GM12891 (cell line): ENCODE results near the gene SIRPB2.

Experiments
- DNase-seq: peaks from one replicate; pipeline ENCODE4 v3.0.0; 2011; ENCODE audit warnings: low spot score; ENCODE audit not compliant: insufficient read length
- FAIRE-seq: peaks from 2 replicates; lab custom pipeline; 2011; peaks lifted over from hg19 to GRCh38; lab: Jason Lieb, UNC
- PAX5 ChIP-seq: IDR thresholded peaks from 2 replicates; pipeline ENCODE4 v1.6.1; 2011; ENCODE audit warnings: low read length, moderate library complexity, mild to moderate bottlenecking; ENCODE audit not compliant: insufficient read depth, severe bottlenecking
- POLR2A ChIP-seq: IDR thresholded peaks from 2 replicates; pipeline ENCODE4 v1.6.1; 2011; ENCODE audit warnings: low read depth, low read length, control low read depth
- POLR2AphosphoS5 ChIP-seq: IDR thresholded peaks from 2 replicates; pipeline ENCODE4 v1.6.1; 2011; ENCODE audit warnings: low read depth, low read length, control low read depth
- POU2F2 ChIP-seq: IDR thresholded peaks from 2 replicates; pipeline ENCODE4 v1.6.1; 2011; ENCODE audit warnings: low read depth, mild to moderate bottlenecking, control low read depth, low read length, moderate library complexity
- SPI1 ChIP-seq: IDR thresholded peaks from 2 replicates; pipeline ENCODE4 v1.6.1; 2011; ENCODE audit warnings: low read depth, low read length, control low read depth
- TAF1 ChIP-seq: IDR thresholded peaks from 2 replicates; pipeline ENCODE4 v1.6.1; 2011; ENCODE audit warnings: low read depth, low read length, control low read depth

Gene SIRPB2

GRCh38 chr20:1466211-1467081 is 24.8 kb downstream of the SIRPB2 start, which contains the start of gene NSFL1C:
NSFL1C (minus strand) TSS chr20:1466849; CDS start chr20:1466824, 25 bp downstream.
- DNase-seq, result peak; percentile 96
- TF ChIP-seq POLR2AphosphoS5 (peak; percentile 69), SPI1 (no peak), POLR2A (peak; percentile 76), POU2F2 (peak; percentile 29; the same call in 1 of the 2 replicates), TAF1 (peak; percentile 99), PAX5 (peak; percentile 84)
- peak; percentile 77 for FAIRE-seq

GRCh38 chr20:1465470-1466210 is 25.6 kb downstream of the SIRPB2 start:
- TF ChIP-seq POU2F2, result no peak
- TF ChIP-seq POLR2AphosphoS5, result no peak
- TF ChIP-seq POLR2A, result no peak
- TF ChIP-seq SPI1, result no peak
- TF ChIP-seq PAX5, result no peak
- no peak for TF ChIP-seq TAF1
- FAIRE-seq, result no peak
- no peak for DNase-seq

DNA sequence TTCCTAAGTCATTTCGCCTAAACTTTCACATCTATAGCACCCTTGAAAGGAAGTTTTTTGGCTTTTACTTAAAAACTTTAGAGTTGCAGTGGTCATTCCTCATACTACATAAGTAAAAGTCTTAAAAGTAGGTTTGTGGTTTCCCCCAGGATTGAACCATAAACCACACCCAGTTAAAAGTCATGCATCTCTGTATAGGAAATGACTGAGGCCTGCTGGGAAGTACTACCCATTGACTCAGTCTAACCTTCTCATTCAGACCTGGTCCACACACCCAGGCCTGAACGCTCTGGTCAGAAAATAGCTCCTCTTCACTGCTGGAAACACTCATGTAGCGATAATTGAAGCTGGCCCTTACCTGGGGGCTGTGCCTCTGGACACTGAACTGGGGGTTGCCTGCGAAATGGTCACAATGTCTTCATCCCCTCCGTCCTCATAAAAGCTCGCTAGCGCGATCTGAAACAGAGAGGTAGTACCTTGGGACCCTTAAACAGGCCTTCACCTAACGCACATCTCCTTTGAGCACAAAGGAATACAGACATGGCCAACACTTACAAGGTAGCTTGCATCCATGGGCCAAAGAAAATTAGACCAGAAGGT is 27.1 kb downstream of the SIRPB2 start:
- DNase-seq, result no peak
- no peak for FAIRE-seq
- TF ChIP-seq POLR2A, result no peak
- TF ChIP-seq POLR2AphosphoS5, result no peak
- TF ChIP-seq TAF1, result no peak
- no peak for TF ChIP-seq SPI1
- no peak for TF ChIP-seq PAX5
- no peak for TF ChIP-seq POU2F2

GRCh38 chr20:1462834-1463233 is 28.4 kb downstream of the SIRPB2 start:
- no peak for TF ChIP-seq POLR2A
- TF ChIP-seq POU2F2, result no peak
- no peak for TF ChIP-seq PAX5
- no peak for TF ChIP-seq TAF1
- peak; percentile 98 for TF ChIP-seq SPI1
- TF ChIP-seq POLR2AphosphoS5, result no peak
- DNase-seq (no peak), FAIRE-seq (peak; percentile 69)

- TF ChIP-seq POU2F2, result no peak
- FAIRE-seq (no peak), DNase-seq (no peak)
Observed at GRCh38 chr20:1462001-1462400, 29.2 kb downstream of the SIRPB2 start.

DNA sequence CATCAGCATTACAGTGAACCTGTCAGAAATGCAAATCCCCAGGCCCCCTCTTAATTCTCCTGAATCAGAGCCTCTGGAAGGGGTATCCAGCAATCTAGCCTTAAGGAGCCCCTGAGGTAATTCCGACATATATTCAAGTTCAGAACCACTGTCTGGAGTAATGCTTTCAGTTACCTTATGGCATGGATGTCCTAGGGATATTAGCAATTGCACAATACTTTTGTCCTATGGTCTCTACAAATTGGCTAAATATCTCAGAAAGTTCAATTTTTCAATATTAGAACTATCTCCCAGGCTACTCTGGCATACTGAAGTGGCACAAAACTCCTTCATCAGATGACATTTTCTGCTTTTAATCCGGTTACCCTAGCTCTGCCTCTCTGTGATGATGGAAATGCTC is 30.9 kb downstream of the SIRPB2 start:
- TF ChIP-seq TAF1 (no peak), POLR2AphosphoS5 (no peak), PAX5 (no peak), POLR2A (no peak), SPI1 (no peak), POU2F2 (no peak)
- FAIRE-seq (no peak), DNase-seq (no peak)

- no peak for DNase-seq
- TF ChIP-seq POLR2AphosphoS5 (no peak), SPI1 (no peak), POLR2A (no peak), TAF1 (no peak), PAX5 (no peak), POU2F2 (no peak)
- no peak for FAIRE-seq
Observed at GRCh38 chr20:1457992-1458391, 33.2 kb downstream of the SIRPB2 start.

DNA sequence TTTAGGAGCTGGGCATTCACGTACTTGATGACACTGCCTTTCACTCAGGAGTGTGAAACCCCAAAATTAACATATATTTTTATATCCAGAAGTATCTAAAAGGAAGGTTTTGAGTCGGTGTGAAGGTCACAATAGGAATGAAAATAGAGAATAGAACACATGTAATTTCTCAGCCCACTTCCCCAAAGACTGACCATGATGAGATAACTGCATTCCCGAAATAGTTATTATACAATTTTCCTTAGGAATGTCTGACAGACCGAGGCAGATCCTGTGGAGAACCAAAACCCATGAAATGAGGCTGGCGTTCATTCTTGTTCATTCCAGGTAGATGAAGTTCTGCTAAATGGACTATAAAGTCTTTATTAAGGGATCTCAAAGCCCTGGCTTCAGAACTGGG is 34.9 kb downstream of the SIRPB2 start:
- DNase-seq, result no peak
- TF ChIP-seq PAX5, result no peak
- TF ChIP-seq SPI1, result no peak
- no peak for TF ChIP-seq POU2F2
- TF ChIP-seq POLR2AphosphoS5, result no peak
- TF ChIP-seq TAF1, result no peak
- no peak for TF ChIP-seq POLR2A
- no peak for FAIRE-seq

DNA sequence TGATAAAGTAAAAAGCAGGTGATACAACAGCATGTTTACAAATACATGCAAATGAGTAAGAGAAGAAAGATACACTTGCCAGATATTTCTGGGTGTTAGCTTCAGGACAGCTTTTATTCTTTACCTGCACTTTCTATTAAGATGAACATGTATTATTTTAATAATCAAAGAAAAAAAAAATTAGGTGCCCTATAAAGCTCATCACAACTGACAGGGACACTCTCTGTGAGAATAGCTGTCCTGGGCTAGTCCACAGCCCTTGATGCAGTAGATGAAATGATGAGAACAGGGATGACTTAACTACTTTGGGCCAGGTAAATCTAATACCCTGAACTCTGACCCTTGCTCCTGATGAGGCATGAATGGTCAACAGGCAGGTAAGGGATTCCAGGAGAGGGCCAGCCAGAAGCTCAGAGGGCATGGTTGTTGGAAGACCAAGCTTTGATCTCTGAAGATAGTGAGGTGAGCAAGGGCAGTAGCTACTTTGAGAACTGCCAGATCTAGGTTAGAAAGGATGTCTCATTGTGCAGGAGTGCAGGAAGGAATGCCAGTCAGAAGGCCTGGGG is 40.2 kb downstream of the SIRPB2 start:
- DNase-seq, result no peak
- no peak for FAIRE-seq
- TF ChIP-seq SPI1 (no peak), POLR2A (no peak), POU2F2 (no peak), POLR2AphosphoS5 (no peak), TAF1 (no peak), PAX5 (no peak)
